B cell (primary cell): ENCODE data around the gene POLR2C.

Experiments
- EZH2 ChIP-seq: IDR thresholded peaks from 2 replicates; pipeline ENCODE4 v1.6.1; 2012; ENCODE audit warnings: borderline replicate concordance, low read depth, mild to moderate bottlenecking, moderate library complexity, low read length; ENCODE audit not compliant: insufficient read depth, poor library complexity, severe bottlenecking
- TF ChIP-seq, protein P1 (sequence below): fragments of 200-600 bp; IDR thresholded peaks from one replicate; pipeline ENCODE4 v1.8.0; 2022; ENCODE audit warnings: antibody characterized with exemption, mild to moderate bottlenecking

DNA sequence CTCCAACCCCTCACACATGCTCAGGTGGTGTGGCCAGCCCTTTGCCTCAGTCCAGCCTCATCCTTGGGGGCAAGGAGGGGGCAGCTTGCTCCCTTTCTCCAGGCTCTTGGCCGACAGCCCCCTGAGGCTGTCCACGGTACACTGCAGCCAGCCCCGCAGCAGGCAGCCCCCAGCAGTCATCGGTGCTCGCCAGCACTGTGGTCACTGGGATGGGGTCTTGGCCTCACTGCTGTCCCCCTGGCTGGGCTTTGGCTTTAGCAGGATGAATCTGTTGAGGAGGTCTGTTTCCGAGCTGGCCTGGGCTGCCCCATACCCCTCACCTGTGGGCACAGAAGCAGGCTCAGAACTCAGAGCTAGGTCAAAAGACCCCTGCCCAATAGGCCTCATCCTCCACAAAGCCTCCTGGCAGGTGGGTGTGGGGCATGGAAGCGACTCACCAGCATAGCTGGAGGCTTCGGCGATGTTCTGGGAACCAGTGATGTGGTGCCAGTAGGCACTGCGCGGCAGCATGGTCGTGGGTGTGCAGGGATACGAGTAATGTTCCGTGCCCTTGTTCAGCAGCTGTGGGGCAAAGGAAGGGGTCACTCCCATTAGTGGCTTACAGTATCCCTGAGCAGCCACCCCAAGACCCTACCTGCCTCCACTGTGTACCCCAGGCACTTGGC, 10.8 kb downstream of the POLR2C start:
- TF ChIP-seq, protein P1, sequence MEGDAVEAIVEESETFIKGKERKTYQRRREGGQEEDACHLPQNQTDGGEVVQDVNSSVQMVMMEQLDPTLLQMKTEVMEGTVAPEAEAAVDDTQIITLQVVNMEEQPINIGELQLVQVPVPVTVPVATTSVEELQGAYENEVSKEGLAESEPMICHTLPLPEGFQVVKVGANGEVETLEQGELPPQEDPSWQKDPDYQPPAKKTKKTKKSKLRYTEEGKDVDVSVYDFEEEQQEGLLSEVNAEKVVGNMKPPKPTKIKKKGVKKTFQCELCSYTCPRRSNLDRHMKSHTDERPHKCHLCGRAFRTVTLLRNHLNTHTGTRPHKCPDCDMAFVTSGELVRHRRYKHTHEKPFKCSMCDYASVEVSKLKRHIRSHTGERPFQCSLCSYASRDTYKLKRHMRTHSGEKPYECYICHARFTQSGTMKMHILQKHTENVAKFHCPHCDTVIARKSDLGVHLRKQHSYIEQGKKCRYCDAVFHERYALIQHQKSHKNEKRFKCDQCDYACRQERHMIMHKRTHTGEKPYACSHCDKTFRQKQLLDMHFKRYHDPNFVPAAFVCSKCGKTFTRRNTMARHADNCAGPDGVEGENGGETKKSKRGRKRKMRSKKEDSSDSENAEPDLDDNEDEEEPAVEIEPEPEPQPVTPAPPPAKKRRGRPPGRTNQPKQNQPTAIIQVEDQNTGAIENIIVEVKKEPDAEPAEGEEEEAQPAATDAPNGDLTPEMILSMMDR, result no peak
- no peak for TF ChIP-seq EZH2
